Hindlimb muscle (tissue), 1 donor: ENCODE measurements around the gene IL16. TPM values are rescaled to one million over a fixed set of nuclear protein-coding genes. Genes with fewer than 3 reads are reported as not detected.
"Not testable (repeated sequence)": the region's sequence is repeated elsewhere in the genome, so short reads cannot be mapped to it uniquely, and the experiment has no call there.

Experiments used
- DNase-seq: peaks from one replicate; pipeline ENCODE4 v3.0.0-alpha.2; 2013
- polyA plus RNA-seq: library from polyadenylated mRNA; unstranded; fragments of 120-200 nt; gene quantifications from one replicate; pipeline ENCODE4 v1.2.1, GENCODE V29; 2013; ENCODE audit not compliant: insufficient read length

The IL16 gene
- polyA plus RNA-seq, 1 donor = 9.1 TPM

- DNase-seq = peak; percentile 54
These were observed 141.7 kb downstream of the IL16 start for GRCh38 chr15:81338170-81339007.

- DNase-seq = no peak
These were observed 142.6 kb downstream of the IL16 start for GRCh38 chr15:81339321-81339720.

- no peak for DNase-seq
These were observed 143.2 kb downstream of the IL16 start for GRCh38 chr15:81339851-81340250.

- no peak for DNase-seq
These were observed 144.7 kb downstream of the IL16 start for GRCh38 chr15:81341351-81341750.

GRCh38 chr15:81343371-81343770 lies 146.7 kb downstream of the IL16 start:
- DNase-seq = no peak

- no peak for DNase-seq
These were observed 149.9 kb downstream of the IL16 start for GRCh38 chr15:81346611-81347010.

GRCh38 chr15:81347910-81348309 lies 151.2 kb downstream of the IL16 start:
- DNase-seq = no peak

GRCh38 chr15:81348691-81349090 lies 152.0 kb downstream of the IL16 start:
- not testable (repeated sequence) for DNase-seq

GRCh38 chr15:81349271-81349670 lies 152.6 kb downstream of the IL16 start:
- no peak for DNase-seq

- DNase-seq = no peak
These were observed 155.0 kb downstream of the IL16 start for GRCh38 chr15:81351651-81352050.

GRCh38 chr15:81356252-81356651 lies 159.6 kb downstream of the IL16 start:
- no peak for DNase-seq

- DNase-seq = no peak
These were observed 160.6 kb downstream of the IL16 start for GRCh38 chr15:81357180-81357686.

GRCh38 chr15:81358248-81358647 lies 161.6 kb downstream of the IL16 start:
- no peak for DNase-seq

- DNase-seq = no peak
These were observed 163.8 kb downstream of the IL16 start for GRCh38 chr15:81360491-81360890.

GRCh38 chr15:81361891-81362290 lies 165.2 kb downstream of the IL16 start:
- DNase-seq = no peak

- no peak for DNase-seq
These were observed 166.1 kb downstream of the IL16 start for GRCh38 chr15:81362790-81363189.

GRCh38 chr15:81363276-81363675 lies 166.6 kb downstream of the IL16 start:
- DNase-seq = no peak

Other genes starting within 250 kb of the IL16 start
- 19.8 TPM for gene MESD, start 207.1 kb upstream of the IL16 start, polyA plus RNA-seq
- gene TLNRD1, start 196.0 kb upstream of the IL16 start, polyA plus RNA-seq = 14.3 TPM
- 0.32 TPM for gene CFAP161, start 62.6 kb upstream of the IL16 start, polyA plus RNA-seq
- gene STARD5, start 127.3 kb downstream of the IL16 start, polyA plus RNA-seq = 2.8 TPM
- 0.08 TPM for gene TMC3, start 177.3 kb downstream of the IL16 start, polyA plus RNA-seq